Smooth muscle cell of the brain vasculature (primary cell): ENCODE results near the gene EDN1.

Experiments
- DNase-seq: peaks from one replicate; pipeline ENCODE4 v3.0.0-alpha.2; 2012; ENCODE audit warnings: low read depth, low spot score

The EDN1 gene

DNA sequence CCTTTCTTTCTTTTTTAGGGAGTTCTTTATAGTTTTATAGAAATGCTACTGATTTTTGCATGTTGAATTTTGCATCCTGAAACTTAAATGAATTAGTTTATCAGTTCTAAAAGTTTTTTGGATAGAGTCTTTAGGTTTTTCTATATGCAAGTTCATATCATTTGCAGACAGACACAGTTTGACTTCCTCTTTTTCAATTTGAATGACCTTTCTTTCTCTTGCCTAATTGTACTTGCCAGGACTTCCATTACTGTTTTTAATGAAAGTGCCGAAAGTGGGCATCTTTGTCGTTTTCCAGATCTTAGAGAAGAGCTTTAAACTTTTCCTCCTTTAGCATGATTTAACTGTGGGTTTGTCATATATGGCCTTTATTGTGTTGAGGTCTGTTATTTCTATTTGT is 21.1 kb upstream of the EDN1 start:
- no peak for DNase-seq

DNA sequence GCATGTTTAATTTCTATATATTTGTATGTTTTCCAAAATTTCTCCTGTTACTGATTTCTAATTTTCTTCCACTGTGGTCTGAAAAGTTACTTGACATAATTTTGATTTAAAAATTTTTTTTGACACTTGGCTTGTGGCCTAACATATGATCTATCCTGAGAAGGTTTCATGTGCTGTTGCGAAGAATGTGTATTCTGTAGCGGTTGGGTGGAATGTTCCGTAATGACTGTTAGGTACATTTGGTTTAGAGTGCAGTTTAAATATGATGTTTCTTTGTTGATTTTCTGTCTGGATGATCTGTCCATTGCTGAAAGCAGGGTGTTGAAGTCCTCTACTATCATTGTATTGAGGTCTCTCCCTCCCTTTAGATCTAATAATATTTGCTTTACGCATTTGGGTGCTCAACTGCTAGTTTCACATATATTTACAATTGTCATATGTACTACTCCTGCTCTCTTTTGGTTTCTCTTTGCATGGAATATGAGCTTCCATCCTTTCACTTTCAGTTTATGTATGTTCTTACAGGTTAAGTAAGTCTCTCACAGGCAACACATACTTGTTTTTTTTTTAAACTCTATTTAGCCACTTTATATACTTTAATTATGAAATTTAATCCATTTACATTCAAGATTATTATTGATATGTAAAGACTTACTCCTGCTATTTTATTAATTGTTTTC is 19.5 kb upstream of the EDN1 start:
- DNase-seq = no peak

DNA sequence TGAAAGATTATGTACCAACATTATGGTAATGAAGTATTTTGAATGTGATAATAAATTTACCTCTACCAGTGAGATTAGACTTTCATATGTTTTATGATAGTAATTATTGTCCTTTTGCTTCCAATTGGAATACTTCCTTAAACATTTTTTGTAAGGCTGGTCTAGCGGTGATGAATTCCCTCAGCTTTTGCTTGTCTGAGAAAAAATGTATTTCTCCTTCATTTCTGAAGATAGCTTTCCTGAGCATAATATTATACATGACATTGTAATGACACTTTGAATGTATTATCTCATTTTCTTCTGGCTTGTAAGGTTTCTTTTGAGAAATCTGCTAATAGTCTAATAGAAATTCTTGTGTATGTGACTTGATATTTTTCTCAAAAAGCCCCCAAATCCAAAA is 18.6 kb upstream of the EDN1 start:
- DNase-seq = no peak

DNA sequence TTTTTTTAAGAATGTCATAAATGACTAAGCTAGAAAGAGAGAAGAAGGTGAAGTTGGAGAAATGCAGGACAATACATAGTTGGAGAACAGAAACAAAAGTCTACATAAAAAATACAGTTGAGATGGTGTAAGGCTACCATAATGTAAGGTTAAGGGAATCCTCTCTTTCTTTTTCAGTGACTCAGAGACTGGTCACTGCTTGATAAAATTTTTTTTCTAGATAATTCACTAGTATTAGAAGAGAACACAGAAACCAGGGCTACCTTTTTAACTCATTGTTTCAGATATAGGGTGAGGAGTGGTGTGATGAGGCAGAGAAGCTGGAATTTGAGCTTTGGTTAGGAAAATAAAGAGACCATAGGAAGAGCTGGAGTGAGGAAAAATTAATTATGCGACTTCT is 18.2 kb upstream of the EDN1 start:
- no peak for DNase-seq

DNA sequence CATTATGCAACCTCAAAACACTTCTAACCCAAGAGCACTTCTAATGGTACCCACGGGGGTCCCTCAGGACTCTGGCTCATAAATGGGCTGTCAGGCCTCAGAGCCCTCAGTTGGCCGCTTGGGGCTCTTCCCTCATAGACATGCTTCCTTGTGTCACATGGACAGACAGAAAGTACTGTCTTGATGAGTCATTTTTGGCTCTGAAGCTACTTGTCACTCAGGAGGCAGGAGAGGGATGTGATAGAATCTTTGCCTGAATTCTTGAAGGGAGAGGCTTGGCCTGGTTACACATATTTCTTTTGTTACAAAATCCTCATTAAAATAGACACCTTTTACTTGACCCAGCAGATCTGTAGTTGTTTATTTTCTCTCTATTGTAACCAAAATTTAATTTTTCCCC is 15.1 kb upstream of the EDN1 start:
- DNase-seq = no peak

DNA sequence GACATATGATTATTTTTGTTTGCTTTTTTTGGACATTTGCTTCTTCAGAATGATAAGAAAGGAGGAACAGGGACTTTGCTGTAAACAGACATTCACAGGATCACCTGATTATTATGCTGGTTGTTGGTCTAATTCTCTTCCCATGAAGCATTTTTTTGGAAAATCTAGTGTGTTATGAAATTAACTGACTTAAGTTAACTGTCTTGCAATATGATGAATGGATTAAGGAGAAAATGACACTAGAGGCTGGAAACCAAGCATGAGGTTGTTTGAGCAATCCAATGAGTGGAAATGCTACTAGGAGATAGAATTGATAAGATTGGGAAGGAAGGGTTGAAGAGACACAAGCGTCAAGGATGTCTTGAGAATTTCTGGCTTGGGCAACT is 13.2 kb upstream of the EDN1 start:
- no peak for DNase-seq

DNA sequence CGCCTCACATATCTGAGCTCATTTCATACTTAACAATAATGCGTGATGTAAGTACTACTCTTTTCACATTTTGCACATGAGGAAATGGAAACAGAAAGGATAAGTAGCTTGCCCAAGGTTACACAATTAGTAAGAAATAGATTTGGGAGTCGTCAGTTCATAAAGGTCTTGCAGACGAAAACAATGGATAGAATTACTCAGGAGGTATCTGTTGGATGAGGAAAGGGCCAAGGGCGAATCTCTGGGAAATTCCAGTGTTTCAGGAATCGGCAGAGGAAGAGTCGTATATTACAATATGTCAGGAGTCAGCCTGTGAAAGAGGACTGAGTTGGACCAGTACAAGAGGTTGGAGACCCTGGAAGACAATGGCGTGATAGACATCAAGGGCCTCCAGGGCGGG is 12.8 kb upstream of the EDN1 start:
- DNase-seq = no peak

DNA sequence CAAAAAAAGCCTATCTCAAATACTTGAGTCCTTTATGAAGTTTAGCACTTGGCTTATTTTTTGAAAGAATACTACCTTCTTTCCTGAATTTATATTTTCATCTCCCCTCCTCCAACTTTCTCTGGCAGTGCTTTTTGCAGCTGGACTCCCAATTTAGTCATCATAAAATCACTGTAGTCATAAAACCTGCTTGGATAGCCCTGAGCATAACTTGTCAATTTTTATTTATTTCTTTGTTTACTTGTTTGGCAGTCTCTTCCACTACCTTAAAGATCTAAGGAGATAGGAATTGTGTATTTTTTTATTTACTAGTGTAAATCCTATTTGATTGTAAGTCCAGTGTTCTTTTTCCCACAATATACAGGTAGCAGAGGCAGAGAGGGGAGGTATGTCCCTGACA is 11.2 kb upstream of the EDN1 start:
- DNase-seq = no peak

DNA sequence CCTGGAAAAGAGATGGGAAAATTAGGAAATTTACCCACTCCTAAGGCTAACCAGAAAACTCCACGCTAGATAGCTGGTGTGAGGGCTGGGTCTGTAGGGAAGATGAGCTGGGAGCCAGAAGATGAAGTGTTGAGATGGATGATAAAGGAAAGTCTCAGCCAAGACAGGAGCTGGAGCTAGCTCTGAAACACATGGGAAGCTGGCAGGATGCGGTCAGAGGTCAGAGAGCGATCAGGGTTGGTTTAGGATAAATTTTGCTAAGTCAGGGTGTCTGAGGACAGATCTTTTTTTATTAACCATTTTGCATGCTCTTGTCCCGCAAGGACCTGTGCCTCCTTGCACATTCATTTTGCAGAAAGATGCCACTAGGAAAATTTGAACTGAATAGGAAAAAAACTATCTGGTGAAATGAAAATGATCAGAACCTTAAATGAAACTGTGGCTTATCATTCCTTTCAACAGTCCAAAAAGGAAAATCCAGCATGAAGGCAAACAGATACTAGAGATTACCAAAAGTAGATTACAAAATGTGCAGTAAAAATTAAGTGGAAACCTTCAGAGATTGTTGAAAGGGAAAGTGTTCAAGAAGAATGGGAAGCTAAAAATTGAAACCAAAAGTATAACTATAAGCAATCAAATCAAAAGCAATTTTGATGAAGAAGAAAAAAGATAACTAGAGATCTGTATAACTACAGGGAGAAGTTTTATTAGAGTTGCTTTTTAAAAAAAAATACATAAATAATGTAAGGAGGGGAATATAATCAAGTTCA is 10.7 kb upstream of the EDN1 start:
- DNase-seq = no peak

DNA sequence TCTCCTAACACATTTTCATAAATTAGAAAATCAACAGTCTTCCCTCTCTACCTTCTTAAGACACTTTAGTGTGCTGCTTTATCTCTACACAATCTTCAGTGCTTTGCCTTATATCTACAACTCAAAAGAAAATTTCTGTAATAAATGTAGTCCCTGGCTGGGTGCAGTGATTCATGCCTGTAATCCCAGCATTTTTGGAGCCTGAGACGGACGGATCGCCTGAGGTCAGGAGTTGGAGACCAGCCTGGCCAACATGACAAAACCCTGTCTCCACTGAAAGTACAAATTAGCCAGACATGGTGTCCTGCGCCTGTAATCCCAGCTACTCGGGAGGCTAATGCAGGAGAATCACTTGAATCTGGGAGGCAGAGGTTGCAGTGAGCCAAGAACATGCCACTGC is 9.7 kb upstream of the EDN1 start:
- DNase-seq = no peak

DNA sequence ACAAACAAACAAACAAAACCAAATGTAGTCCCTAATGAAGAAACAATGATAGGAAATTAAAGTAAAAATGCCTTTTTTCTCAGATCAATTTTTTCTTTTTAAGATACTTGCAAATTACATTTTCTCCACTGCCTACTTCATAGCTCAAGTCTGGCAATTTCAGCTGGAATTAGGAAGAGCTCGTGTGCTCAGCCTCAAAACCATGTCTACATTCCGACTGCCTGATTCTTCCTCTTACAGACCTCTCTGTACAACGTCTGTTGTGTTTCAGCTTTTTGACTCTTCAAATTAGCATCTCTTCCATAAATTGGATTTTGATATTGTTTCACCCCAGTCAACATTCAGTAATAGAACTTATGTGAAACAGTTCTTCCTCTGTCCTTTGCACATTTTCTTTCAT is 9.3 kb upstream of the EDN1 start:
- no peak for DNase-seq

DNA sequence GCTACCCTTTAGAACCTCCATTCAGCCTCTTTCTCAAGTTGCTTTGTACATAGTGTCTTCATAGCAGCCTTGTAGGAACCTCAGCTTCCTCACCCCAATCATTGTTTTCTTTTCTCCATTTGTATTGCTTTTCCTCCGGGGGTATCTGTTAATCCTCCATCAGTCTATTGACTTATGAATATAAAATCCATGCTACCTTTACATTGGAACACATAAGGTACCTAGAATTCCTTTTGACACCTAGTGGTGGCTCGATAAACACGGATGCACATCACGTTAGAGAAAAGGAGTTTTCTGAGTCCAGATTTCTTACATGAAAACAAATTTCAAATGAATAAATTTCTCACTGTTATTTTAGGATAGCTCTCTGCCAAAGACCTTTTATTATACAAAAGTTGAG is 6.3 kb upstream of the EDN1 start:
- no peak for DNase-seq

DNA sequence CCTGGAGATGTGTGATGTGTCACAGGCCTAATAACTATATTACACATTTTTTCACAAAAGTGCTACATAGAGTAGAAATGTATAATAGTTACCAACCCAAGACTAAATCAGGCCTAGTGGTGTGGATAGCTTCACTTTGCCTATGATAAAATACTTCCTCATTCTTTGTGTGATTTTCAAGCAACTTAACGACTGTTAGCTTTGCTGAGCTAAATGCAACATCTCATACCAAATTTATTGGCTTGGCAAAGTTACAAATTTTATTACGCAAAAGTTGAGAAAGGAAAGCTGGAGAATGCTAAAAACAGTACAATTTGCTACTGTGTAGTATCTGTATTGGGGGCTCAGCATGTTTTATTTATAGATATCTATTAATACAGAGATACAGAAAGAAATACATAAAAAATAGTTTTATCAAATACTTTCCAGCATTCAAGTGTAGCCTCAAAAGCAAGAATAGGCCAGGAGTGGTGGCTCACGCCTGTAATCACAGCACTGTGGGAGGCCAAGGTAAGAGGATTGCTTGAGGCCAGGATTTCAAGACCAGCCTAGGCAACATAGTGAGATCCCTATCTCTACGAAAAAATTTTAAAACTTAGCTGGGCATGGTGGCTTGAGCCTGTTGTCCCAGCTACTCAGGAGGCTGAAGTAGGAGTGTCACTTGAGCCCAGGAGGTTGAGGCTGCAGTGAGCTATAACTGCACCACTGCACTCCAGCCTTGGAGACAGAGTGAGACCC is 3.6 kb upstream of the EDN1 start:
- no peak for DNase-seq

DNA sequence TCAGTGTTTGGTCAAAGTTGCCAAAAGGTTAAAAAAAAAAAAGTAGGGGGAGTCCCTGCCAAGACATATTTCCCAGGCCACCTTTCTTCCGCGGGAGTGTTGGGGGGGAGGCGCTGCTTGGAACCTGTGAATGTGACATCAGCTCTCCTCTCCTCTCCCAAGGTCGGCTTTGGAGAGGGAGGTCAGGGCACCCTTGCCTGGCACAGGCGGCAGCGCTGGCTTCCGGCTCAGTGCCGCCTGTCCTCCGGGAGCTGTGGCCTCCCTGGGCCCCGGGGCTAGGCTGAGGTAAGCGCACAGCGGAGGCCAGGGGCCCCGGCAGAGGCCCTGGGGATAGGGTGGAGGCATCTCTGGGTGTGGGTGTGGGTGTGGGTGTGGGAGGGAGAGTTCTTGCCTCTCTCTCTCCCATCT is 1.9 kb upstream of the EDN1 start:
- no peak for DNase-seq

DNA sequence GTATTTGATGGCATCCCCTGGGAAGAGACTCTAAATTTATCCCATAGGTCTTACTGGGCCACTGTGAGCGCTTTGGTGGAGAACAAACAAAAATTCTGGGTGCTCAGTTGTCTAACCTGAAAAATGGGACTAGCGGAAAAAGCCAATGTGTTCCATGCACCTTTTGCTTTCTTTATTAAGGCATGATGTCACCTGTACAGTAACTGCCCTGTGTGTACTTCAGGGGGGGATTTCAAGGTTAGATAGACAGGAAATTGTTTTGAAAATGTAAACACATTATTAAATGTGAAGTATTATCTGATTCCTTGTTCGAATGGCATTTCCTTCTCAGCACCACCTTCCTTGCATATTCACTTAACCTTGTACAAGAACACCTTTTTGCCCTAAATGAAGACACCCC is 1.2 kb upstream of the EDN1 start:
- no peak for DNase-seq

DNA sequence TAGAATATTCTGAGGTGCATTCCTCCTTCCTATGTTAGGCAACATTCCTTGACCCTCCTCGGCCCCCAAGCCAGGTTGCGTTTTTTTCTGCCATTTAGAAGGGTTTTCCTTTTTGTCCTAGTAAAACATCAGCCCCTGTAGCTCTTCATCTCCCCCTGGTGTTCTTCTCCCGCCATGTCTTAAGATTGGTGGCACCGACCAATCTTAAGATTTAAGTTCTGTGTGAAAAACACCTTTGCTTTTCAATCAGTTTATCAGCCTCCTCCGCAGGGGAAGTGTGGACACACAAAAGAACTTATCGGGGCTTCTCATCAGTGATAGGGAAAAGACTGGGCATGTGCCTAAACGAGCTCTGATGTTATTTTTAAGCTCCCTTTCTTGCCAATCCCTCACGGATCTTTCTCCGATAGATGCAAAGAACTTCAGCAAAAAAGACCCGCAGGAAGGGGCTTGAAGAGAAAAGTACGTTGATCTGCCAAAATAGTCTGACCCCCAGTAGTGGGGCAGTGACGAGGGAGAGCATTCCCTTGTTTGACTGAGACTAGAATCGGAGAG is 719 bp upstream of the EDN1 start:
- no peak for DNase-seq

DNA sequence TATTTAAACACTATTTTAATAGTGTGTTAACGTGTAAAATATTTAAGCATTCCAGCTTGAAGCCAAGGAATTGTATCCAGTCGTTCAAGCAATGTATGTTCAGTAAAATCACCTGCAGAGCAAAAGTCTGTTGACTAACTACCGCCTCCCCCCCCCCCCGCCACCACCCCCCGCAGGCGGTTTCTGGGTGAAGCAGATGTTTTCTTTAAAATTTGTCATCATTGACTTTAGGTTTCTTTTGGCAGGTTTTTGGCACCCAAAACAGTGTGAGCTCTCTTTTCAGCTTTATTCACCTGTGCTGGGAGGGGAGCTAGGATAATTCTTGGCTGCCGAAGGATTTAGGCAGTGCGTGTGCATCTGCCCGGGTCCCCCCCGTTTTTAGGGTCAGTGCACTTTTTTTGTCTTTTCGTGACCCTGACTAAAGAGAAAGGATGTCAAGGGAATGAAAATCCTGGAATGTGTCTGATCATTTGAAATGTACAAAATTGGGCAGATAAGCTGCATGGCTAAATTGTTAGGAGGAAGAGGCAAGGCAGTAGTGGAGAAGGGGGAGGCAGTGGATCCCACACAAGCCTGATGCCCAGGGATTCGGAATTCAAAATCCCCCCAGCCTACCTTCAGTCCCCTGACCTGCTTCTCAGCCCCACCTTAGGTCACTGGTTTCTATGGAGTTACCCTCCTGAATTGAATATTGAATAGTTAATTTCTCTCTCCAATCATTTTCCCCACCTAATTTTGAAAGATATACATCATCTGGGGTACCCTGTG is 1.1 kb downstream of the EDN1 start:
- no peak for DNase-seq

DNA sequence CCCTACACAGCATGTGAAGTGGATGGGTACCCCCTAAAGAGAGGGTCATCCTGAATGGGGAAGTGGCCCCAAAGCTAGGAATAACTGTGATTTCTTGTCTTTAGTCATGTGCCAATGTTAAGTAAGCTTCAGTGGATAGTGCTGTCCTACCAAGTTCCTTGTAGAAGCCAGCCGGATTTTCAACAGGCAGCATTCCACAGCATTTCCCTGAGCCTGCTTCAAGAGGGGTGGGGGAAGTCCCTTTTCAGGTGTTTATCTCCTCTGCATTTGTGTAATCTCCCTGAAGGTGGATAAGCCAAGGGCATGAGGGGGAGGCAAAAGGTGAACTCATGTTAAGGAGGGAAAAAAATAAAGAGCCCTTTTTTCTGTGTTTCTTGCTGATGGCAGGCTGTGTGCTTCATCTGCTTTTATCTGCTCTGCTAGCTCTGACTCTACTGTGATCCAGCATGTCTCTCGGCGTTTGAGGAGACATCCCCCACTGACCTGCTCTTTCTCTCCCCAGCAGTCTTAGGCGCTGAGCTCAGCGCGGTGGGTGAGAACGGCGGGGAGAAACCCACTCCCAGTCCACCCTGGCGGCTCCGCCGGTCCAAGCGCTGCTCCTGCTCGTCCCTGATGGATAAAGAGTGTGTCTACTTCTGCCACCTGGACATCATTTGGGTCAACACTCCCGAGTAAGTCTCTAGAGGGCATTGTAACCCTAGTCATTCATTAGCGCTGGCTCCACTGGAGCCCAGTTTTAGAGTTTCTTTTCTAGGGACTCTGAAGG is 1.9 kb downstream of the EDN1 start:
- DNase-seq = no peak

DNA sequence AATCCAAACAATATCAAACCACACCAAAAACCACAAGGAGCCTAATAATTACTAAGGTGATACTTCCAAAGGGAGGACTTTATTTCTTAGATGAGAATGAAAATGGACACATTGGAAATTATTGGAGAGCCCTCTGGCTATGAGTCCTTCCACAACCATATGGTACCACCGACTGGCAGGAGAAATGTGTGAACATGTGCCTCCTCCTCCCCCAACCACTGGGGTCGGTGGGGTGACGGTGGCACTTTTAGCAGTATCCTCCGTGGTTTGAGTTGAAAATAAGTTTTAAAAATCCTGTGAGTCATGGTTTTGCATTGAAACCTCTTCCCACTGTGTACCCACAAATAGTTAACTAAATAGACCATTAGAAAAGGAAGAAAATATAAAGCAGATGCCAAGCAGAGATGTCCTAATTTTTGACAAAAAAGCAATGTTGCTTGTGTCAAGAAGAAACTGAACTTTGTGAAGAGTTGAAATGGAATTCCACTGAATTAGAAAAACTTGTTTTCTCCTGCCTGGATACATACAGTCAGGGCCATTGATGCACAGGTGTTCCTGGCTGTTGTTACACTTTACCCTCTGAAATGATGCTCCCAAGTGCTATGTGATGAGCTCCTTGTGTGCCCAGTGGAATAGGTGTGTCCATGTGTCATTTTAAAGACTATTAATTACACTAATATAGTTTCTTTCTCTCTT is 3.2 kb downstream of the EDN1 start:
- no peak for DNase-seq
